ENCODE measurements around the gene FHIT.

FHIT gene

DNA sequence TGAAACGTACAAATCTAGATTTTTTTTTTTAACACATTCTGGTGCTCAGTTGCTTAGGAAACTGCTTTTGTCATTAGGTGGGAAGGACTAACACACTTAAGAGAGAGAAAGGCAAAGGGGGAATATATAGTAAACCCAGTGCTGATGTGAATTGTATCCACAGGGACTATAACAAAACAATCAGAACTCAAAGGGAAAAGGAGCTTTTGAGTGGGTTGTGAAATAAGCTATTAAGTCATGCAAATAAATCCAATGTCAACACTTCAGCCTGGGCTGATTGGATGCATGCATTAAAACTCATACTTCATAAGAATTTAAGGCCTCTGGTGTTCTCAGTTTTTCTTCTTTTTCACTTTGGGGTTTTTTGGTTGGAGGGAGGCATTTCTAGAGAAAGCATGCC is 628.9 kb downstream of the FHIT start:
- Histone ChIP-seq H3K4me1 (ENCODE audit: control insufficient read depth, insufficient read depth, low read length) (no peaks in the 10 kb centered on the region), H3K4me3 (ENCODE audit: low read length) (no peak overlapping the region), H3K9ac (ENCODE audit: low read length) (no peak overlapping the region), H3K27ac (ENCODE audit: low read depth, low read length) (no peak overlapping the region), H3K36me3 (ENCODE audit: control insufficient read depth, insufficient read depth, low read length) (no peaks in the 10 kb centered on the region), H3K27me3 (ENCODE audit: control insufficient read depth, insufficient read depth, low read length) (no peaks in the 10 kb centered on the region)

DNA sequence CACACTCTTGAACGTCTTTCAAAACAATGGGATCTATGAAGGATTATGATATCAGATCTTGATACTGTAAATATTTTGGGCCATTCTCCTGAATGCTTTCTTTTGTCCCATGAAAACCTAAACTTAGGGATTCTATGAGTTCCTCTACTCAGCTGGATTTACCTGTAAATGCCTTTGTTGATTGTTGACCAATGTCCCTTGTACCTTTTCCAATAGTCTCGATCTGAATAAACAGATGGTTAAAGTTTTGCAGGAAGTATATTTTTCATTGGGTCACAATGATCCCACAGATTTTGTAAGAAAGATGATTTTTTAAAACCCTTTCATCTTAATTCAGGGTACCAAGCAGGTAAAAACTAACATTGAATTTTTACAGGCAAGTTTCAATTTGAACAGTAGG is 634.1 kb downstream of the FHIT start:
- Histone ChIP-seq H3K9ac (ENCODE audit: low read length) (no peak overlapping the region), H3K27me3 (ENCODE audit: control insufficient read depth, insufficient read depth, low read length) (no peaks in the 10 kb centered on the region), H3K36me3 (ENCODE audit: control insufficient read depth, insufficient read depth, low read length) (no peaks in the 10 kb centered on the region), H3K4me3 (ENCODE audit: low read length) (no peak overlapping the region), H3K4me1 (ENCODE audit: control insufficient read depth, insufficient read depth, low read length) (no peaks in the 10 kb centered on the region), H3K27ac (ENCODE audit: low read depth, low read length) (no peak overlapping the region)

DNA sequence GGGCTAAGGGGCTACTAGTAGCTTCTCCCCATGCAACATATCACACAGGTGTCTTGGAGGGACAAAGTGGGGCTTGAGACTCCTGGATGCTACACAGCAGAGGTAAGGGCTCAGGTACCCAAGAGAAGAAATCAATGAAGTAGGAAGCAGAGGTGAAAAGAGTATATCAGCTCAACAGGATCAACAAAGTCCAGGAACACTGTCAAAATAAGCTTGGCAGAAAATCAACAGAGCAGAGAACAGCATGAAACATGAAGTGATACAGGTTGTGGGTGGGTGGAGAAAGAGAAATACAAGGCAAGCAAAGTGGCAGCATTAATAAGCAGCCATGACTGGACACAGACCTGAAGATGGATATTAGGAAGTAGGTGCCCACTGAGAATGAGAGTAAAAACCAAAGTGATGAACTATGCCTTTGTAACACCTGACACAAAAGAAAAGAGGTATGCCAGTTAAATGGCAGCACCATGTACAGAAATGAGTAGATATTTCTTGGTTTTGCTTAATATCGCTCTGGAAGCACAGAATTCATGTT is 637.4 kb downstream of the FHIT start:
- no peak overlapping the region for H3K4me3 ChIP-seq (ENCODE audit: low read length)
- H3K36me3 ChIP-seq (ENCODE audit: control insufficient read depth, insufficient read depth, low read length), result no peaks in the 10 kb centered on the region
- H3K4me1 ChIP-seq (ENCODE audit: control insufficient read depth, insufficient read depth, low read length), result no peaks in the 10 kb centered on the region
- no peak overlapping the region for H3K9ac ChIP-seq (ENCODE audit: low read length)
- H3K27ac ChIP-seq (ENCODE audit: low read depth, low read length), result no peak overlapping the region
- H3K27me3 ChIP-seq (ENCODE audit: control insufficient read depth, insufficient read depth, low read length), result no peaks in the 10 kb centered on the region

DNA sequence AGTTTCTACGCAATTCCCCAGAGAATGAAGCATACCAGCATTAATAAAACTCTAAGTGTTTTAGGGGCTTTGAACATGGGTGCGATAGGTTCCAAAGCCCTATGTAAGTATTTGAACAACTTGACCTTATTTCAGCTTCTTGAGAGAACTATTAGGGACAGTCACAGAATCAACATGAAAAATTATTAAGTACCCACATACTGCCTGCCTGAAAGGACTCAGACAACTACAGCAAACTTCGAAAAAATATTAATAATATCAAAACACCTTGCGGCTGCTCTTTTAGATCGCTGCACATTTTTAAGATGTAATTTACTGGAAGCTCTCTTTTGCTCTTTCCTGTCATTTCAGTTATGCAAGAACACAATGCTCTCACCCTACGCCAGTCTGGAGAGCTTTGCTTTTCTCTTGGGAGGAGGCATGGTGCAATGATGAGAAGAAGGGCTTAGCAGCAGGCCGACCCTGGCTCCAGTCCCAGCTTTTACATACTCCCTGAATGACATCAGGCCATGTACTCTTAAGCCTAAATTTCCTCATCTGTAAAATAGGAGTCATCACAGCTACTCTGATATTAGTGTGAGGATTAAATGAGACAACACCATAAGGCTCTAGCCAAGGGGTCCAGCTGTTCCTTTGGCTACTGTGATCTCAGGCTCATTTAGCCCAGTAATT is 640.7 kb downstream of the FHIT start:
- Histone ChIP-seq H3K27ac (ENCODE audit: low read depth, low read length) (no peak overlapping the region), H3K4me3 (ENCODE audit: low read length) (no peak overlapping the region), H3K27me3 (ENCODE audit: control insufficient read depth, insufficient read depth, low read length) (no peaks in the 10 kb centered on the region), H3K36me3 (ENCODE audit: control insufficient read depth, insufficient read depth, low read length) (no peaks in the 10 kb centered on the region), H3K9ac (ENCODE audit: low read length) (no peak overlapping the region), H3K4me1 (ENCODE audit: control insufficient read depth, insufficient read depth, low read length) (no peaks in the 10 kb centered on the region)

DNA sequence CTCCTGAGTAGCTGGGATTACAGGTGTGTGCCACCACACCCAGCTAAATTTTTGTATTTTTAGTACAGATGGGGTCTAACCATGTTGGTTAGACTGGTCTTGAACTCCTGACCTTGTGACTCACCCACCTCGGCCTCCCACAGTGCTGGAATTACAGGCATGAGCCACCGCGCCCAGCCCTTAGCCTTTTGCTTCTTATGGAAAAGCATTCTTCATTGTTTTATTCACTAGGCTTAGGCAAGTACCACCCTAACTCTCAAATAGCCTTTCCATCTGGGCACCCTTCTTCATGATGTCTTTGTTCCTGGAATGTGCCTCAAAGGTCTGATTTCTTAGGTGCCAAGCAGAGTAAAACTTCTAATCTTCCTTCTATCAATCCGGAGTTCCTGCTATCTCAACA is 641.8 kb downstream of the FHIT start:
- Histone ChIP-seq H3K27me3 (ENCODE audit: control insufficient read depth, insufficient read depth, low read length) (no peaks in the 10 kb centered on the region), H3K4me3 (ENCODE audit: low read length) (no peak overlapping the region), H3K9ac (ENCODE audit: low read length) (no peak overlapping the region), H3K4me1 (ENCODE audit: control insufficient read depth, insufficient read depth, low read length) (no peaks in the 10 kb centered on the region), H3K27ac (ENCODE audit: low read depth, low read length) (no peak overlapping the region), H3K36me3 (ENCODE audit: control insufficient read depth, insufficient read depth, low read length) (no peaks in the 10 kb centered on the region)

DNA sequence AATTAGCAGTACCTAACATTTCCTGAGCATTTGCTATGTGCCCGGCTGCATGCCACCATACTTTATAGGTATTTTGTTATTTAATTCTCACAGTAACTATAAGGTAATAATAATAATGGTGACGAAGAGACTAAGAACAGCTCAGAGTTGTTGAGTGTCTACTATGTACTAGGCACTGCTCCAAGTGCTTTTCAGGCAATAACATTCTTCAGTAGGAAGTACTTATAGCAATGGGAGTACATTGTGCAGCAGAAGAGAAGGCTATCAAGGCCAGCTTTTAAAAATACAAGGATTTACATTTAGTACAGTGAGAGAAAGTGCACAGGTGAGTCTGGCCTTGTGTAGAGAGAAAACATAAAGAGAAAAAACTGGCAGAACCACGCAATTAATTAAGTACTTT is 647.4 kb downstream of the FHIT start:
- Histone ChIP-seq H3K27ac (ENCODE audit: low read depth, low read length) (no peak overlapping the region), H3K36me3 (ENCODE audit: control insufficient read depth, insufficient read depth, low read length) (no peaks in the 10 kb centered on the region), H3K4me3 (ENCODE audit: low read length) (no peak overlapping the region), H3K9ac (ENCODE audit: low read length) (no peak overlapping the region), H3K4me1 (ENCODE audit: control insufficient read depth, insufficient read depth, low read length) (no peaks in the 10 kb centered on the region), H3K27me3 (ENCODE audit: control insufficient read depth, insufficient read depth, low read length) (no peaks in the 10 kb centered on the region)

DNA sequence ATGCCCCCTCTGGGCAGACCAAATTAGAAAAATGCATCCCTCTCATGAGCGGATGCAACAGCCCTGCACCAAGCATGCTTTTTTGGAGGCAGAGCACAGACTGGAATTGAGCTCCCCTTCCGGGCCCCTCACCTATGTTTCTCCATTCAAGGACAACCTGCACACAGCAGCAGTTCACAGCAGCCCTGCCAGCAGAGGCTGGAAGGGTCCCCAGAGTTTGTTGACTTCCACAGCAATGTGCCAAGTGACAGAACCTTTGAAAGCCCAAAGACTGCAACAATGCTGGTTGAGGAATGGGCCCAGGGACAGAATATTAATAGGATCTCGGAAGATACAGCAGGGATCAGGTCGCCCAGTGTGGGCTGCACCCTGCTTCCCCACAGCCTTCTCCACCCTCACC is 650.4 kb downstream of the FHIT start:
- Histone ChIP-seq H3K27ac (ENCODE audit: low read depth, low read length) (no peak overlapping the region), H3K27me3 (ENCODE audit: control insufficient read depth, insufficient read depth, low read length) (no peaks in the 10 kb centered on the region), H3K36me3 (ENCODE audit: control insufficient read depth, insufficient read depth, low read length) (no peaks in the 10 kb centered on the region), H3K4me3 (ENCODE audit: low read length) (no peak overlapping the region), H3K4me1 (ENCODE audit: control insufficient read depth, insufficient read depth, low read length) (no peaks in the 10 kb centered on the region), H3K9ac (ENCODE audit: low read length) (no peak overlapping the region)

DNA sequence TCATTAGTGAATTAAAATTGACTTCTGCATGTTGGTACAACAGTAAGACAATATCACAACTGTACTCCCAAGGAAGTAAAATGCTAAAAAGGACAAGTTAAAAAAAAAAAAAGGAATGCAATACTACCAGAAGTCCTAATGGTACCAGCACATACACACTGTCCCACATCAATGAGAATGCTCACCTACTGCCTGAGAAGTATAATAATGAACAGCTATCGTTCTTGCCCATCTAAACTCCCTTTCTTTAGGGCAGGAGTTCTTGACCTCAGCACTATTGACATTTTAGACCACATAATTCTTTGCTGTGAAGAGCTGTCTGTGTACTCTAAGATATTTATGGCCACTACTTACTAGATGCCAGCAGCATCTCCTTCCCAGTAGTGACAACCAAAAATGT is 651.7 kb downstream of the FHIT start:
- Histone ChIP-seq H3K27ac (ENCODE audit: low read depth, low read length) (no peak overlapping the region), H3K4me3 (ENCODE audit: low read length) (no peak overlapping the region), H3K27me3 (ENCODE audit: control insufficient read depth, insufficient read depth, low read length) (no peaks in the 10 kb centered on the region), H3K4me1 (ENCODE audit: control insufficient read depth, insufficient read depth, low read length) (no peaks in the 10 kb centered on the region), H3K9ac (ENCODE audit: low read length) (no peak overlapping the region), H3K36me3 (ENCODE audit: control insufficient read depth, insufficient read depth, low read length) (no peaks in the 10 kb centered on the region)

DNA sequence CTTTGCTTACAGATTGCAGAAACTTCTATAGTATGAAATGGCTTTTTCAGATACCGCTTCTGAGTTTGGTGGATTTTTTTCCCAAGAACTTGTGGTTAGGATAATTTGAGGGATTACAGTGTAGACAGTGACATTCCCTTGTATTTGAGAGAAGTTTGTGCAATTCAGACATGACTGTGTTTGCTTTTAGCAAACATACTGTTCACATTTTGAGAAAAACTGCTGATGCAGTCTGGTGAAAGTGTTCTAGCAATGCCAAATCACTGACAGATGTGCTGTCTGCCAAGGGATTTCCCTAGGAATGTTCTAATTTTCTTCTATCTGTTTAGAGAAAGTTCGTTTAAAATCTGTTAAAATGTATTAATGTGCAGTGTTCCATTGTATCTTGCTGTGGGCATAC is 652.6 kb downstream of the FHIT start:
- no peaks in the 10 kb centered on the region for H3K4me1 ChIP-seq (ENCODE audit: control insufficient read depth, insufficient read depth, low read length)
- no peaks in the 10 kb centered on the region for H3K27me3 ChIP-seq (ENCODE audit: control insufficient read depth, insufficient read depth, low read length)
- no peaks in the 10 kb centered on the region for H3K36me3 ChIP-seq (ENCODE audit: control insufficient read depth, insufficient read depth, low read length)
- no peak overlapping the region for H3K4me3 ChIP-seq (ENCODE audit: low read length)
- H3K9ac ChIP-seq (ENCODE audit: low read length), result no peak overlapping the region
- H3K27ac ChIP-seq (ENCODE audit: low read depth, low read length), result no peak overlapping the region

DNA sequence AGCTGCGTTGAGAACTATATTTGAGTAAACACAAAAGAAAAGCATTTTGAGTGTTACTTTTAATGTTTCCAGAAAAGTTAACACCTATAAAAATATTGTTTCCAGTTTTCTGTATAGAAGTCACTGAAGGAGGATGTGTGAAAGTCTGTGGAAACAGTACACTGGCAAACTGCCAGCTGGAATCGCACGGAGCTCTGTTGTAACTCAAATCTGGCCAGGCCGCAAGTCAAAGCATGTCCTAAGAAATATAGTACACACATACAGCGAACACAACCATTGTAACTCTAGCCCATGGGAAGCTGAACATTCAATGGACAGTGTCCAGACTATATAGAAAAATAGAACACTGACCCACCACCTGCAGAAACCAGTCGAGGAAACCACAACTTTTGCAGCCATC is 657.2 kb downstream of the FHIT start:
- no peak overlapping the region for H3K9ac ChIP-seq (ENCODE audit: low read length)
- no peaks in the 10 kb centered on the region for H3K27me3 ChIP-seq (ENCODE audit: control insufficient read depth, insufficient read depth, low read length)
- no peak overlapping the region for H3K4me3 ChIP-seq (ENCODE audit: low read length)

DNA sequence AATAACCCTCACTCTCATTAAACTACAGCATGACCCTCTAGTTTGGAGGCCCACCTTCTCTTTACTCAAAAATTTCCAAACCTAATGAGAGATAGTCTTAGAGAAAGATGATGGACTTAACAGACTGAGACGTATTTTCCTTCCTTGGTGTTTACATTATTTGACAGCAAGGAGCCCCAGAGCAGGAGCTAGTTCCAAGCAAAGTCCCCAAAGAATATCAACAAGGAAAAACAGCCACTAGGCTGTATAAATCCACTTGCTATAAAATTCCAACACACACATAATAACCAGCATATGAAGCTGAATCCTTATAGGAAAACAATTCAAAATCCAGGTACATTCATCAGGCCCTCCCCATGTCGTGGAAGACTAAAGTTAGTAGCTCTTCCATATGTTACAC is 660.0 kb downstream of the FHIT start:
- Histone ChIP-seq H3K4me3 (ENCODE audit: low read length) (no peak overlapping the region), H3K4me1 (ENCODE audit: control insufficient read depth, insufficient read depth, low read length) (no peaks in the 10 kb centered on the region), H3K27ac (ENCODE audit: low read depth, low read length) (no peak overlapping the region), H3K36me3 (ENCODE audit: control insufficient read depth, insufficient read depth, low read length) (no peaks in the 10 kb centered on the region), H3K27me3 (ENCODE audit: control insufficient read depth, insufficient read depth, low read length) (no peaks in the 10 kb centered on the region), H3K9ac (ENCODE audit: low read length) (no peak overlapping the region)

More for the DNA sequence above, 657.2 kb downstream of the FHIT start:
- H3K4me1 ChIP-seq (ENCODE audit: control insufficient read depth, insufficient read depth, low read length), result no peaks in the 10 kb centered on the region
- no peaks in the 10 kb centered on the region for H3K36me3 ChIP-seq (ENCODE audit: control insufficient read depth, insufficient read depth, low read length)
- no peak overlapping the region for H3K27ac ChIP-seq (ENCODE audit: low read depth, low read length)

DNA sequence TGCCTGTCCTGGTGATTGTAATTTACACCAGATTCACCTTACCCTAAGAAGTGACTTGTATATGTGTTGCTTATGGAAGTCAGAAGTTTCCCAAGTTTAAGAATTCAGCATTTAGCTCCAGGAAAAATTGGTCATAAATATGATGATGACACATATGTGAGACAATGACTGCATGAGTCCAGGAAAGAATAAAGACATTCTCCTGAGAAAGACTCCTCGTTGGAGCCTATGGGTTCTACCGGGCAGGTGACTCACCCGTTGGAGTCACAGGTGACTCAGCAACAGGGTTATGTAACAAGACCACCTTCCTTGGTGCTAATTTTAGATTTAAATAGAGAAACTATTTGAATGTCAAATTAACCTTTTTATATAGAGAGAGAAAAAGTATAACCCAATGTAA is 662.4 kb downstream of the FHIT start:
- no peaks in the 10 kb centered on the region for H3K36me3 ChIP-seq (ENCODE audit: control insufficient read depth, insufficient read depth, low read length)
- no peaks in the 10 kb centered on the region for H3K27me3 ChIP-seq (ENCODE audit: control insufficient read depth, insufficient read depth, low read length)
- H3K27ac ChIP-seq (ENCODE audit: low read depth, low read length), result no peak overlapping the region

DNA sequence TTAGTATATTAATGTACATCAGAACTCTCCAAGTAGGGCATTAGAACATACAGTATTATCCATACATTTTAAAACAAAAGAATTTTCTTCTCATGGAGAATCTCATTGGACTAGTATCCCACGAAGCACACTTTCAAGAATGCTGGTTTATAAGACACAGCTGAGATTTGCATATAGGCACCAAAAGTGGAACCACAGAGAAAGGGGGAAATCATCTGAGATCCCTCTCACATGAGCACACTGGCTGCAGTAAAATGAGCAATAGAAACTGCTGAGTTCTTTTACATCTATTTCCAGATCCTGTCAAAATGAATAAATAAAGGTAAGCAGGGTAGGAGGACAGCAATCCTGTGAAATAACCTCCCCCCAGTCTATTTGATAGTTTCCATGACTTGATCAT is 665.3 kb downstream of the FHIT start:
- Histone ChIP-seq H3K4me3 (ENCODE audit: low read length) (no peak overlapping the region), H3K27ac (ENCODE audit: low read depth, low read length) (no peak overlapping the region), H3K36me3 (ENCODE audit: control insufficient read depth, insufficient read depth, low read length) (no peaks in the 10 kb centered on the region), H3K27me3 (ENCODE audit: control insufficient read depth, insufficient read depth, low read length) (no peaks in the 10 kb centered on the region), H3K4me1 (ENCODE audit: control insufficient read depth, insufficient read depth, low read length) (no peaks in the 10 kb centered on the region), H3K9ac (ENCODE audit: low read length) (no peak overlapping the region)

More for the DNA sequence above, 662.4 kb downstream of the FHIT start:
- H3K4me1 ChIP-seq (ENCODE audit: control insufficient read depth, insufficient read depth, low read length), result no peaks in the 10 kb centered on the region
- H3K4me3 ChIP-seq (ENCODE audit: low read length), result no peak overlapping the region
- no peak overlapping the region for H3K9ac ChIP-seq (ENCODE audit: low read length)

Measured in rectal smooth muscle tissue (tissue), 1 donor.